ENCODE data around the gene C4orf50. TPM values are rescaled to one million over a fixed set of nuclear protein-coding genes. Genes with fewer than 3 reads are reported as not detected.

C4orf50 gene
- total RNA-seq, 2 experiments from 2014 or later = 0.05 TPM

DNA sequence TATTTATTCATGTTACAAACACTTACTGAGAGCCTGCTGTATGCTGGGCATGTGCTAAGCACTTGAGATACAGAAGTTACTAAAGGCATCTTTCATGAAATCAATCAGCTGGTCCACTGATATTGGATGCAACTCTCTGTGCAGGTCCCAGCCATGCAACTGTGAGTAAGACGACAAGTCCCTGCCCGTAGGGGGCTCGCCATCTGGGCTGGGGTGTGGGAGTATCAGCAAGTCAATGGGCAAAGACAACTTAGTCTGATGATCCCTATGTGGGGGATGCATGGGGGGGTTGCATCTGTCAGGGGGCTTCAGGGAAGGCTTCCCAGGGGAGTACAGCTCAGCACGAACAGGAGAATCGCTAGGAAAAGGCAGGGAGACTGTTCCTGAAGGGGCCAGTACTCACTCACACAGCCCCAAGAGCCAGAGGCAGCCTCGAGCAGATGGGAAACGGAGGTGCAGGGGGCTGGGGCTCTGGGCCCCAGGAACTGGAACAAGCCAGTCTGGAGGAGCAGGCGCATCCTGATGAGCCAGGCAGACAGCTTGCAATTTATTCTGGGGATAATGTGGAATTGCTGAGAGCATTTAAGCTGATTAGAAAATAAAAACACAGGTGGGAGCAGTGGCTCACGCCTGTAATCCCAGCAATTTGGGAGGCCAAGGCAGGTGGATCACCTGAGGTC lies 165.6 kb downstream of the C4orf50 start:
- no peak overlapping the region for H3K4me3 Mint-ChIP-seq
- no peaks in the 10 kb centered on the region for H3K9me3 Mint-ChIP-seq (ENCODE audit: low read depth)
- no peaks in the 10 kb centered on the region for H3K36me3 Mint-ChIP-seq (ENCODE audit: low read depth)
- ATAC-seq (no peak), DNase-seq (no peak)
- H3K27me3 Mint-ChIP-seq = peaks cover 15% of the 10 kb centered on the region
- ChIA-PET CTCF (no interaction called here), POLR2A (no interaction called here)
- no peaks in the 10 kb centered on the region for H3K4me1 Mint-ChIP-seq
- no peak overlapping the region for H3K27ac Mint-ChIP-seq
- intact Hi-C loops (cut with DNase I, micrococcal nuclease) = no loop called here

GRCh38 chr4:5851637-5852301 lies 166.5 kb downstream of the C4orf50 start:
- Mint-ChIP-seq H3K9me3 (ENCODE audit: low read depth) (no peaks in the 10 kb centered on the region), H3K4me3 (no peak overlapping the region), H3K36me3 (ENCODE audit: low read depth) (no peaks in the 10 kb centered on the region), H3K4me1 (no peaks in the 10 kb centered on the region), H3K27ac (no peak overlapping the region), H3K27me3 (peaks cover 15% of the 10 kb centered on the region)
- ChIA-PET CTCF (no interaction called here), POLR2A (no interaction called here)
- intact Hi-C loops (cut with DNase I, micrococcal nuclease) = no loop called here
- ATAC-seq (no peak), DNase-seq (no peak)

Small RNAs within 50 kb of the gene (microRNA-seq; reads per million reads assigned to microRNA genes)
- not detected for gene MIR378D1 (ENCODE audit: borderline replicate concordance)

Other genes with a start within 250 kb of the C4orf50 start
- not detected for gene CRMP1, start 125.3 kb downstream of the C4orf50 start, total RNA-seq
- 1 to 10 TPM; 3.1 to 3.9 TPM for gene JAKMIP1, start 182.1 kb upstream of the C4orf50 start, total RNA-seq